Measurements from ENCODE around the gene DCTN3. TPM values are rescaled to one million over a fixed set of nuclear protein-coding genes. Genes with fewer than 3 reads are reported as not detected.

Gene DCTN3
- total and polyA plus RNA-seq, 9 of the 15 experiments (the other 6 are each of a cell fraction or from before 2014, with no cell fraction given): 11.0 to 51.0 (median 41.9) TPM

DNA sequence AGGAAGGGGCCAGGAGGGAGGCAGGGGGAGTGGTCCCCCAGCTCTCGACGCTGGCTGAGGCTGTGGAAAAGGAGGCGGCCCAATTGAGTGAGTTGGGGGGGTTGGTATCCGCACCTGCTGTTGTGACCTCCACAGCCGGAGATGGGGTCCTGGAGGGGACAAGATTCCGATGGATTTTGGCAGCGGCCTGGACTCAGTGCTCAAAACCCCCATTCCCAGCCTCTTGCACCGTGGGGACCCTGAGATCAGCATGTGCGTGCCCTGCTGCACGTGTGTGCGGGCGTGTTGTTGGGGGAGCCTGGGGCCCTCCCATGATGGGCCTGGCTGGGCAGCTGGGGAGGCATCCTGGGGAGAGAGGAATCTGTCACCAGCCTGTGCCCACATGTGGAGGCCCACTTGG is 45.7 kb downstream of the DCTN3 start:
- POLR2A ChIA-PET: interaction anchor here (0.6 kb wide), 2 partner anchors 11 to 27 kb away, joined by 3 read pairs; no protein-coding TSS in a partner anchor
- FAIRE-seq (no peak), DNase-seq (ENCODE audit: extremely low read depth in 1 of 4, low spot score in 3 of 4) (no peak), ATAC-seq (no peak)
- H3K4me1 ChIP-seq (replicated peaks in 1 of 2; ENCODE audit: control insufficient read depth in 2 of 2, insufficient read depth in 2 of 2, low read length in 2 of 2): peaks cover 0 to 7% of the 10 kb centered on the region in 2 experiments; a peak in 2 of 5 replicates
- CTCF ChIA-PET (ENCODE audit: low intra/inter-chr PET ratio): no interaction called here
- H3K4me2 ChIP-seq (ENCODE audit: insufficient read depth, low read length): no peak overlapping the region
- in situ Hi-C loops (cut with MboI) (no loop called here), intact Hi-C loops (cut with micrococcal nuclease) (no loop called here)
- BruUV-seq (replicated peaks): no TSS peak
- no peak overlapping the region for H3K9ac ChIP-seq (ENCODE audit: insufficient read depth in 1 of 2, low read depth in 2 of 2, low read length in 2 of 2)
- 0% methylated on average over 8 of the region's 12 CpGs for WGBS (ENCODE audit: insufficient coverage, low coverage, missing lambda C conversion rate)
- H3K9me3 ChIP-seq (replicated peaks; ENCODE audit: control insufficient read depth, insufficient read depth, low read depth, low read length): no peaks in the 10 kb centered on the region
- H3K4me3 ChIP-seq: no peak overlapping the region
- H2AFZ ChIP-seq (ENCODE audit: low read depth, low read length): no peak overlapping the region
- no peaks in the 10 kb centered on the region for H3K79me2 ChIP-seq (ENCODE audit: control insufficient read depth, insufficient read depth, low read length)
- peaks cover 13 to 72% of the 10 kb centered on the region in 2 experiments; a peak in 4 of 5 replicates for H3K27me3 ChIP-seq (ENCODE audit: control insufficient read depth in 2 of 2, insufficient read depth in 2 of 2, low read length in 2 of 2)
- no peaks in the 10 kb centered on the region for H3K9me1 ChIP-seq (ENCODE audit: control insufficient read depth, insufficient read depth, low read length)
- H3K36me3 ChIP-seq (ENCODE audit: control insufficient read depth, insufficient read depth, low read length): no peaks in the 10 kb centered on the region
- H4K20me1 ChIP-seq (replicated peaks; ENCODE audit: control insufficient read depth, insufficient read depth, low read length): peaks cover 4% of the 10 kb centered on the region
- no peak for TF ChIP-seq HDAC2 (IDR thresholded peaks at IDR 0.05)
- no peak for TF ChIP-seq SIRT6 (IDR thresholded peaks at IDR 0.05; ENCODE audit: low read depth, low read length)
- no peak for TF ChIP-seq MTA1 (IDR thresholded peaks at IDR 0.05; ENCODE audit: borderline replicate concordance)
- no peak for TF ChIP-seq SNIP1 (IDR thresholded peaks at IDR 0.05; ENCODE audit: low read depth)
- TF ChIP-seq THRAP3 (IDR thresholded peaks at IDR 0.05; ENCODE audit: borderline replicate concordance): no peak
- TF ChIP-seq, protein P1, sequence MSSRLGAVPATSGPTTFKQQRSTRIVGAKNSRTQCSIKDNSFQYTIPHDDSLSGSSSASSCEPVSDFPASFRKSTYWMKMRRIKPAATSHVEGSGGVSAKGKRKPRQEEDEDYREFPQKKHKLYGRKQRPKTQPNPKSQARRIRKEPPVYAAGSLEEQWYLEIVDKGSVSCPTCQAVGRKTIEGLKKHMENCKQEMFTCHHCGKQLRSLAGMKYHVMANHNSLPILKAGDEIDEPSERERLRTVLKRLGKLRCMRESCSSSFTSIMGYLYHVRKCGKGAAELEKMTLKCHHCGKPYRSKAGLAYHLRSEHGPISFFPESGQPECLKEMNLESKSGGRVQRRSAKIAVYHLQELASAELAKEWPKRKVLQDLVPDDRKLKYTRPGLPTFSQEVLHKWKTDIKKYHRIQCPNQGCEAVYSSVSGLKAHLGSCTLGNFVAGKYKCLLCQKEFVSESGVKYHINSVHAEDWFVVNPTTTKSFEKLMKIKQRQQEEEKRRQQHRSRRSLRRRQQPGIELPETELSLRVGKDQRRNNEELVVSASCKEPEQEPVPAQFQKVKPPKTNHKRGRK (tag; IDR thresholded peaks at IDR 0.05): no peak
- no peak for TF ChIP-seq GATA2 (CRISPR knock-in tag; IDR thresholded peaks at IDR 0.05)
- no peak for TF ChIP-seq MEF2A (IDR thresholded peaks at IDR 0.05; ENCODE audit: control insufficient read depth, low read depth, low read length)
- no peak for TF ChIP-seq CHD4 (IDR thresholded peaks at IDR 0.05; ENCODE audit: insufficient read depth, insufficient replicate concordance, low read depth, low read length, poor library complexity, severe bottlenecking)
- no peak for TF ChIP-seq NFYB (IDR thresholded peaks at IDR 0.05; ENCODE audit: extremely low read depth, insufficient read length)
- TF ChIP-seq HNRNPL (IDR thresholded peaks at IDR 0.05; ENCODE audit: low read depth, low read length): no peak
- no peak for TF ChIP-seq RBFOX2 (IDR thresholded peaks at IDR 0.05; ENCODE audit: low read depth, low read length)
- no peak for TF ChIP-seq SMAD3 (CRISPR knock-in tag; conservative IDR thresholded peaks at IDR 0.05)
- TF ChIP-seq TSHZ1 (CRISPR knock-in tag; IDR thresholded peaks at IDR 0.05): no peak
- no peak overlapping the region for H3K27ac ChIP-seq (ENCODE audit: extremely low read depth, low read depth, low read length)

Measured in K562 (cell line).